Colonic mucosa (tissue), 4 donors: ENCODE measurements around the gene CAMTA1. TPM values are rescaled to one million over a fixed set of nuclear protein-coding genes. Genes with fewer than 3 reads are reported as not detected.
A peak's percentile ranks its signal among the peaks of the same experiment; 100 is the strongest.

Experiments
- DNase-seq: peaks from one replicate; pipeline ENCODE4 v3.0.0-alpha.2; 2020
- H3K27ac ChIP-seq: fragments of 200-600 bp; one replicate; pipeline ENCODE4 v1.8.0; 2021
- H3K27me3 ChIP-seq: fragments of 200-600 bp; one replicate; pipeline ENCODE4 v1.8.0; 2021
- H3K36me3 ChIP-seq: fragments of 200-600 bp; one replicate; pipeline ENCODE4 v1.8.0; 2021
- H3K4me1 ChIP-seq: fragments of 200-600 bp; one replicate; pipeline ENCODE4 v1.8.0; 2021; ENCODE audit warnings: mild to moderate bottlenecking
- H3K4me3 ChIP-seq: fragments of 200-600 bp; one replicate; pipeline ENCODE4 v1.8.0; 2021
- H3K9ac ChIP-seq, 2 donors: one replicate each; pipeline ENCODE4 v1.7.0; 2013; ENCODE audit warnings: control low read depth in 2 of 2, low read depth in 2 of 2, low read length in 2 of 2
- H3K9me3 ChIP-seq: fragments of 200-600 bp; one replicate; pipeline ENCODE4 v1.8.0; 2021
- intact Hi-C: fragments of 100-400 bp; cut with DNase I; formaldehyde crosslinking; loops from one replicate; pipeline ENCODE4 v1.14.1; 2022
- total RNA-seq, 2 donors: library from RNA; stranded (reverse); fragmentation: NEBNext Ultra II Directional in 1 of 2; extraction: Animal tissue kit (Norgen Biotek cat#: 25700) in 1 of 2; gene quantifications; one replicate each; pipeline ENCODE4 v1.2.1, GENCODE V29; 2021
- TF ChIP-seq, protein P1 (sequence below): fragments of 200-600 bp; IDR thresholded peaks from one replicate; pipeline ENCODE4 v1.8.0; 2022; ENCODE audit warnings: antibody characterized with exemption, mild to moderate bottlenecking
- donor health status: healthy.
- donor health status: DM: no; HTN: no; CAD: no.
- donor health status: DM: no; HTN: no; CAD: no.

CAMTA1 gene
- total RNA-seq, 2 donors from 2014 or later = 76.8 to 92.8 TPM

GRCh38 chr1:7293702-7294629, 508.7 kb downstream of the CAMTA1 start:
- Histone ChIP-seq H3K4me1 (no peaks in the 10 kb centered on the region), H3K27me3 (no peaks in the 10 kb centered on the region), H3K4me3 (no peak overlapping the region), H3K9me3 (no peaks in the 10 kb centered on the region), H3K27ac (no peak overlapping the region), H3K36me3 (no peaks in the 10 kb centered on the region), H3K9ac (no peak overlapping the region)
- TF ChIP-seq, protein P1, sequence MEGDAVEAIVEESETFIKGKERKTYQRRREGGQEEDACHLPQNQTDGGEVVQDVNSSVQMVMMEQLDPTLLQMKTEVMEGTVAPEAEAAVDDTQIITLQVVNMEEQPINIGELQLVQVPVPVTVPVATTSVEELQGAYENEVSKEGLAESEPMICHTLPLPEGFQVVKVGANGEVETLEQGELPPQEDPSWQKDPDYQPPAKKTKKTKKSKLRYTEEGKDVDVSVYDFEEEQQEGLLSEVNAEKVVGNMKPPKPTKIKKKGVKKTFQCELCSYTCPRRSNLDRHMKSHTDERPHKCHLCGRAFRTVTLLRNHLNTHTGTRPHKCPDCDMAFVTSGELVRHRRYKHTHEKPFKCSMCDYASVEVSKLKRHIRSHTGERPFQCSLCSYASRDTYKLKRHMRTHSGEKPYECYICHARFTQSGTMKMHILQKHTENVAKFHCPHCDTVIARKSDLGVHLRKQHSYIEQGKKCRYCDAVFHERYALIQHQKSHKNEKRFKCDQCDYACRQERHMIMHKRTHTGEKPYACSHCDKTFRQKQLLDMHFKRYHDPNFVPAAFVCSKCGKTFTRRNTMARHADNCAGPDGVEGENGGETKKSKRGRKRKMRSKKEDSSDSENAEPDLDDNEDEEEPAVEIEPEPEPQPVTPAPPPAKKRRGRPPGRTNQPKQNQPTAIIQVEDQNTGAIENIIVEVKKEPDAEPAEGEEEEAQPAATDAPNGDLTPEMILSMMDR = no peak
- no peak for DNase-seq
- intact Hi-C loops = no loop called here

GRCh38 chr1:7294636-7295035, 509.4 kb downstream of the CAMTA1 start:
- no peak overlapping the region for H3K4me3 ChIP-seq
- no peaks in the 10 kb centered on the region for H3K4me1 ChIP-seq
- intact Hi-C loops = no loop called here
- H3K36me3 ChIP-seq = no peaks in the 10 kb centered on the region
- DNase-seq = peak; percentile 9
- H3K27me3 ChIP-seq = no peaks in the 10 kb centered on the region
- H3K9ac ChIP-seq = no peak overlapping the region
- TF ChIP-seq, protein P1 = no peak
- H3K9me3 ChIP-seq = no peaks in the 10 kb centered on the region
- no peak overlapping the region for H3K27ac ChIP-seq

GRCh38 chr1:7295946-7296345, 510.7 kb downstream of the CAMTA1 start:
- no peak overlapping the region for H3K27ac ChIP-seq
- intact Hi-C loops = no loop called here
- TF ChIP-seq, protein P1 = no peak

DNA sequence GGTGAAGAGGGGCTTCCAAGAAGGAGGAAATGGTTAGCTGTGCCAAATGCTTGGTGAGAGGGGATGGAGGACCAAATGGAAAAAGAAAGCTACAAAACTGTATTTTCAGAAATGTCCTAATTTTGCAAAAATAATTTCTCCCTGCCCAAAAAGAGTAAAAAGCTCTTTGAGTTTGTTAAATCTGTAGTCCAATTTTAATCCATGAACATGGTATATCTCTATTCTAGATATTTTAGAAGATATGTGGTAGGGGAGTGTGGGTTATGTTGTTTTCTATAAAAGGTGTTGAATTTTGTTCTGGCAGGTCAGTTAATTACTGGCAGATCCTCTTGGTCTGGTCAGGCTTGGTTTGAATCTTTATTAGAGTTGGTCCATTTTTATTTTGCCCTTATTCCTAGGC, 511.7 kb downstream of the CAMTA1 start:
- H3K4me3 ChIP-seq = no peak overlapping the region
- no peaks in the 10 kb centered on the region for H3K36me3 ChIP-seq
- DNase-seq = no peak
- intact Hi-C loops = no loop called here
- no peaks in the 10 kb centered on the region for H3K27me3 ChIP-seq
- H3K9ac ChIP-seq = no peak overlapping the region
- TF ChIP-seq, protein P1 = no peak
- no peaks in the 10 kb centered on the region for H3K9me3 ChIP-seq
- no peak overlapping the region for H3K27ac ChIP-seq
- H3K4me1 ChIP-seq = no peaks in the 10 kb centered on the region

More at GRCh38 chr1:7295946-7296345, 510.7 kb downstream of the CAMTA1 start:
- H3K4me3 ChIP-seq = no peak overlapping the region
- no peaks in the 10 kb centered on the region for H3K27me3 ChIP-seq
- H3K9ac ChIP-seq = no peak overlapping the region
- H3K4me1 ChIP-seq = no peaks in the 10 kb centered on the region
- H3K9me3 ChIP-seq = no peaks in the 10 kb centered on the region
- H3K36me3 ChIP-seq = no peaks in the 10 kb centered on the region
- peak; percentile 3 for DNase-seq

DNA sequence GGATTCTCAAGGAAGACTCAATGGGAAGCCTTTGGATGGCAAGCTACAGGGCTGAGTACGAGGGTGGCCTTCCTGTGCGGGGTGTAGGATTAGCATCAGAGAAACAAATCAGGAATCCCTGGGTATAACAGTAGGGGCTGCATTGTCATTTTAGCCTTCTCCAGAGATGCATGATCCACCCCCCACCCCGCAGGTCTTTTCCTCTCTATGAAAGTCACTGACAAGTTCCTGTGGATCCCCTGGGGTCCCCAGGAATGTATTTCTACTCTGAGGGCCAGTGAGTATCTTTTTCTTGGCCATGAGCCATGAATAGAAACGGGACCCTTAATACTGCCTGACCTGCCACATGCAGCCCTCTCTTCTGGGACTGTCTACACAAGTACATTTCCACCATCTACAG, 512.9 kb downstream of the CAMTA1 start:
- H3K27ac ChIP-seq = peak overlapping the region; percentile 45
- no peak overlapping the region for H3K9ac ChIP-seq
- intact Hi-C loops = no loop called here
- no peaks in the 10 kb centered on the region for H3K9me3 ChIP-seq
- H3K4me3 ChIP-seq = no peak overlapping the region
- H3K27me3 ChIP-seq = no peaks in the 10 kb centered on the region
- H3K4me1 ChIP-seq = no peaks in the 10 kb centered on the region
- H3K36me3 ChIP-seq = no peaks in the 10 kb centered on the region
- DNase-seq = peak; percentile 12
- TF ChIP-seq, protein P1 = no peak
